ENCODE measurements around the gene STX11. TPM values are rescaled to one million over a fixed set of nuclear protein-coding genes. Genes with fewer than 3 reads are reported as not detected.

The STX11 gene
- total RNA-seq, 1 experiment from 2014 or later, result 1.3 TPM

GRCh38 chr6:144223686-144224085, 73.4 kb downstream of the STX11 start:
- BruUV-seq (replicated peaks), result no TSS peak
- Histone ChIP-seq H3K9me3 (no peaks in the 10 kb centered on the region), H3K4me1 (no peaks in the 10 kb centered on the region), H3K4me3 (ENCODE audit: low read depth, low read length) (no peak overlapping the region), H3K36me3 (ENCODE audit: control insufficient read depth, insufficient read depth, low read length) (no peaks in the 10 kb centered on the region), H3K27me3 (replicated peaks; ENCODE audit: control insufficient read depth, insufficient read depth, low read length) (no peaks in the 10 kb centered on the region)
- no peak overlapping the region for H3K4me3 Mint-ChIP-seq (ENCODE audit: unreplicated experiment)
- CTCF ChIA-PET, result no interaction called here
- H3K27ac Mint-ChIP-seq (ENCODE audit: unreplicated experiment), result no peak overlapping the region
- H3K27me3 Mint-ChIP-seq (ENCODE audit: insufficient read depth, unreplicated experiment), result no peaks in the 10 kb centered on the region
- TF ChIP-seq CTCF (IDR thresholded peaks at IDR 0.05; ENCODE audit: insufficient read depth in 1 of 2, low read depth in 1 of 2, low read length in 1 of 2, severe bottlenecking in 1 of 2, unreplicated experiment in 1 of 2), result no peak
- POLR2A ChIA-PET, result interaction anchor here (0.6 kb wide), 1 partner anchor 60 kb away, joined by 4 read pairs; no protein-coding TSS in a partner anchor
- H3K36me3 Mint-ChIP-seq (ENCODE audit: insufficient read depth, unreplicated experiment), result no peaks in the 10 kb centered on the region
- DNase-seq, result no peak
- H3K4me1 Mint-ChIP-seq (ENCODE audit: low read depth, unreplicated experiment), result peaks cover 6% of the 10 kb centered on the region
- intact Hi-C loops (cut with micrococcal nuclease; ENCODE audit: unreplicated experiment), result no loop called here
- no peaks in the 10 kb centered on the region for H3K9me3 Mint-ChIP-seq (ENCODE audit: unreplicated experiment)

DNA sequence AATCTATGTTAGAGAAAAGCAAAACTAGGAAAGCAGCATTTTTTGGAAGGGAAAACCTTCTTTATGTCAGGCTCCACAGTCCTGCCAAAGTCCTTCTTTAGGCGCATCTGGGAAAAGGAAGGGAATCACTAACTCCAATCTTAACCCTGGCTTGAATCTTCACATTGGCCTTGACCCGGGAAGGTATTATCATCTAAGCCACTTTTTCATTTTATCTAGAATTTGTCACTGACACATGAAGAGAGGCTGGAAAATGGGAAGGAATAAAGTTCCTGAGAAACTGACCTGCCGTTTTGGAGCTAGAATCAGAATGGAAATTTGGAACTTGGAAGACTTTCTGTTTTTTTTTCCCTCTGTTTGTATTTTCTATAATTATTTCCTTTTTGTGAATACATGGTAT, 81.4 kb downstream of the STX11 start:
- no peak for DNase-seq
- no peaks in the 10 kb centered on the region for H3K27me3 Mint-ChIP-seq (ENCODE audit: insufficient read depth, unreplicated experiment)
- Histone ChIP-seq H3K9me3 (no peaks in the 10 kb centered on the region), H3K4me3 (ENCODE audit: low read depth, low read length) (no peak overlapping the region), H3K36me3 (ENCODE audit: control insufficient read depth, insufficient read depth, low read length) (no peaks in the 10 kb centered on the region), H3K27me3 (replicated peaks; ENCODE audit: control insufficient read depth, insufficient read depth, low read length) (no peaks in the 10 kb centered on the region), H3K4me1 (no peaks in the 10 kb centered on the region; the same call in none of the 2 replicates)
- intact Hi-C loops (cut with micrococcal nuclease; ENCODE audit: unreplicated experiment), result loop anchor here (5.0 kb wide), 1 partner anchor 121 kb away; no protein-coding TSS in a partner anchor
- H3K9me3 Mint-ChIP-seq (ENCODE audit: unreplicated experiment), result peaks cover 10% of the 10 kb centered on the region
- H3K27ac Mint-ChIP-seq (ENCODE audit: unreplicated experiment), result no peak overlapping the region
- CTCF ChIA-PET, result no interaction called here
- peaks cover 7% of the 10 kb centered on the region for H3K4me1 Mint-ChIP-seq (ENCODE audit: low read depth, unreplicated experiment)
- no peaks in the 10 kb centered on the region for H3K36me3 Mint-ChIP-seq (ENCODE audit: insufficient read depth, unreplicated experiment)
- POLR2A ChIA-PET, result no interaction called here
- no TSS peak for BruUV-seq (replicated peaks)
- no peak overlapping the region for H3K4me3 Mint-ChIP-seq (ENCODE audit: unreplicated experiment)
- TF ChIP-seq CTCF (IDR thresholded peaks at IDR 0.05; ENCODE audit: insufficient read depth in 1 of 2, low read depth in 1 of 2, low read length in 1 of 2, severe bottlenecking in 1 of 2, unreplicated experiment in 1 of 2), result no peak

DNA sequence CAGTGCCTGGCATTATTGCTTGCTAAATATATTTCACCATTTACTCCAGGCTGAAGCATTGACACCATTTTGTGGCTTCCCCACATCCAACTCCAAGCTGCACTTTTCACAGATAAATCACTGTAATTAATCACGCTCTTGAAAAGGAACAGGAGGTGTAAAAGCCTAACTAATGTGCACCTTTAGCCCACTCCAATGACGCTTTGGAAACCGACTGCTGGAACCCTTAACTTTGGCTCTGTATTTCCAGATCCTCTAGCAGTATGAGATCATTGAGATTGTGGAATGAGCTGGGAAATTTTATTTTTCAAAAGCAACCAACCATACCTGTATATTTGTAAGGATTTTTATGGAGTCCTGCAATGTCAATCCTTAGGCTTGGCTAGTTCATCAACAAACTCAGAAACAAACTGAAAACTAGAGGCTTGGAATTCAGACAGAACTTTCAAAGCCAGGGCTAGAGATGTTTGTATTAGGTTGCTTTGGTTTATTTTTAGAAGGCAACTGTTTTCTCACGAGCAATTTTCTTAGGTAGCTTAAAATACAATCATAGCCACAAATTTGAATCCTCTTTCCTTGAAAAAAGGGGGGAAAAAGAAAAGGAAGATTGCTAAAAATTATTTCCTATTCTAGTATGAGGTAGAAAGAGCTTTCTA, 82.0 kb downstream of the STX11 start:
- no peak overlapping the region for H3K27ac Mint-ChIP-seq (ENCODE audit: unreplicated experiment)
- no TSS peak for BruUV-seq (replicated peaks)
- ChIA-PET CTCF (no interaction called here), POLR2A (no interaction called here)
- H3K27me3 Mint-ChIP-seq (ENCODE audit: insufficient read depth, unreplicated experiment), result no peaks in the 10 kb centered on the region
- no peak for DNase-seq
- peaks cover 7% of the 10 kb centered on the region for H3K4me1 Mint-ChIP-seq (ENCODE audit: low read depth, unreplicated experiment)
- intact Hi-C loops (cut with micrococcal nuclease; ENCODE audit: unreplicated experiment), result loop anchor here (5.0 kb wide), 1 partner anchor 120 kb away; no protein-coding TSS in a partner anchor
- no peaks in the 10 kb centered on the region; the same call in none of the 2 replicates for H3K4me1 ChIP-seq
- no peaks in the 10 kb centered on the region for H3K9me3 ChIP-seq
- H3K36me3 Mint-ChIP-seq (ENCODE audit: insufficient read depth, unreplicated experiment), result no peaks in the 10 kb centered on the region
- H3K4me3 Mint-ChIP-seq (ENCODE audit: unreplicated experiment), result no peak overlapping the region
- TF ChIP-seq CTCF (IDR thresholded peaks at IDR 0.05; ENCODE audit: insufficient read depth in 1 of 2, low read depth in 1 of 2, low read length in 1 of 2, severe bottlenecking in 1 of 2, unreplicated experiment in 1 of 2), result no peak
- no peak overlapping the region for H3K4me3 ChIP-seq (ENCODE audit: low read depth, low read length)
- no peaks in the 10 kb centered on the region for H3K36me3 ChIP-seq (ENCODE audit: control insufficient read depth, insufficient read depth, low read length)
- no peaks in the 10 kb centered on the region for H3K27me3 ChIP-seq (replicated peaks; ENCODE audit: control insufficient read depth, insufficient read depth, low read length)
- peaks cover 10% of the 10 kb centered on the region for H3K9me3 Mint-ChIP-seq (ENCODE audit: unreplicated experiment)

Data from Caco-2 (cell line).